HL-60/S4 (cell line): Measurements from ENCODE around the gene FOXA2.
"Not testable (repeated sequence)": the region's sequence is repeated elsewhere in the genome, so short reads cannot be mapped to it uniquely, and the experiment has no call there.

Source experiments
- in situ Hi-C: fragments of 300-500 bp; cut with MboI; formaldehyde crosslinking; loops from 2 replicates; pipeline ENCODE4 v1.14.3; 2022; ENCODE audit warnings: low sequenced_read_pairs

FOXA2 gene

GRCh38 chr20:22584522-22584921, at the start of gene FOXA2:
FOXA2 (minus strand) TSS chr20:22584572; CDS start chr20:22584278, 294 bp downstream.
- in situ Hi-C loops = no loop called here

- in situ Hi-C loops = no loop called here
These were observed 46.3 kb upstream of the FOXA2 start for GRCh38 chr20:22630701-22631100.

- in situ Hi-C loops = no loop called here
These were observed 45.6 kb upstream of the FOXA2 start for GRCh38 chr20:22629927-22630326.

GRCh38 chr20:22629447-22629846, 45.1 kb upstream of the FOXA2 start:
- in situ Hi-C loops = no loop called here

GRCh38 chr20:22626496-22626895, 42.1 kb upstream of the FOXA2 start:
- in situ Hi-C loops = no loop called here

- in situ Hi-C loops = no loop called here
These were observed 38.8 kb upstream of the FOXA2 start for GRCh38 chr20:22623211-22623610.

GRCh38 chr20:22620342-22620741, 36.0 kb upstream of the FOXA2 start:
- in situ Hi-C loops = no loop called here

- in situ Hi-C loops = no loop called here
These were observed 35.4 kb upstream of the FOXA2 start for GRCh38 chr20:22619806-22620205.

- in situ Hi-C loops = no loop called here
These were observed 34.9 kb upstream of the FOXA2 start for GRCh38 chr20:22619272-22619671.

GRCh38 chr20:22617160-22617559, 32.8 kb upstream of the FOXA2 start:
- in situ Hi-C loops = no loop called here

GRCh38 chr20:22616551-22616950, 32.2 kb upstream of the FOXA2 start:
- in situ Hi-C loops = no loop called here

GRCh38 chr20:22615425-22615824, 31.1 kb upstream of the FOXA2 start:
- in situ Hi-C loops = no loop called here

- in situ Hi-C loops = no loop called here
These were observed 27.3 kb upstream of the FOXA2 start for GRCh38 chr20:22611636-22612035.

GRCh38 chr20:22607695-22608094, 23.3 kb upstream of the FOXA2 start:
- in situ Hi-C loops = no loop called here

- in situ Hi-C loops = no loop called here
These were observed 20.4 kb upstream of the FOXA2 start for GRCh38 chr20:22604815-22605214.

- in situ Hi-C loops = no loop called here
These were observed 17.2 kb upstream of the FOXA2 start for GRCh38 chr20:22601361-22602141.

GRCh38 chr20:22599258-22599657, 14.9 kb upstream of the FOXA2 start:
- in situ Hi-C loops = not testable (repeated sequence)

GRCh38 chr20:22597303-22597702, 12.9 kb upstream of the FOXA2 start:
- in situ Hi-C loops = no loop called here

GRCh38 chr20:22590662-22591061, 6.3 kb upstream of the FOXA2 start:
- in situ Hi-C loops = no loop called here

GRCh38 chr20:22586645-22587310, 2.4 kb upstream of the FOXA2 start:
- in situ Hi-C loops = no loop called here

GRCh38 chr20:22585786-22586493, 1.6 kb upstream of the FOXA2 start:
- in situ Hi-C loops = no loop called here
